Liver (tissue), 9 donors: Measurements from ENCODE around the gene OR4C45. TPM values are rescaled to one million over a fixed set of nuclear protein-coding genes. Genes with fewer than 3 reads are reported as not detected.

Source experiments
- DNase-seq: peaks from one replicate; pipeline ENCODE4 v3.0.0-alpha.2; 2017; ENCODE audit warnings: low spot score
- H3K27ac ChIP-seq, 2 donors: one replicate each; pipeline ENCODE4 v1.7.0; 2013; ENCODE audit warnings: inconsistent platforms in 2 of 2, low read length in 2 of 2, control low read depth in 1 of 2, low read depth in 1 of 2, mild to moderate bottlenecking in 1 of 2
- H3K27me3 ChIP-seq, 4 donors: one replicate each; pipeline versions ENCODE4 v1.6.1 to v1.7.0; 2013; ENCODE audit warnings: low read length in 3 of 4, inconsistent platforms in 1 of 4, mild to moderate bottlenecking in 1 of 4, moderate library complexity in 1 of 4; ENCODE audit not compliant: control insufficient read depth in 4 of 4, insufficient read depth in 4 of 4
- H3K36me3 ChIP-seq, 4 donors: one replicate each; pipeline versions ENCODE4 v1.6.1 to v1.7.0; 2013; ENCODE audit warnings: low read length in 3 of 4, mild to moderate bottlenecking in 3 of 4, low read depth in 1 of 4, moderate library complexity in 1 of 4; ENCODE audit not compliant: control insufficient read depth in 4 of 4, insufficient read depth in 3 of 4
- H3K4me1 ChIP-seq, 4 donors: one replicate each; pipeline versions ENCODE4 v1.6.1 to v1.7.0; 2013; ENCODE audit warnings: low read length in 3 of 4, mild to moderate bottlenecking in 3 of 4, moderate library complexity in 1 of 4; ENCODE audit not compliant: control insufficient read depth in 4 of 4, insufficient read depth in 4 of 4
- H3K4me3 ChIP-seq, 3 donors: one replicate each; pipeline versions ENCODE4 v1.6.1 to v1.7.0; 2013; ENCODE audit warnings: low read length in 3 of 3, control low read depth in 1 of 3, low read depth in 1 of 3, mild to moderate bottlenecking in 1 of 3
- H3K9ac ChIP-seq, 2 donors: one replicate each; pipeline ENCODE4 v1.7.0; 2013; ENCODE audit warnings: low read length in 2 of 2, mild to moderate bottlenecking in 2 of 2, moderate library complexity in 2 of 2, control low read depth in 1 of 2, low read depth in 1 of 2
- H3K9me3 ChIP-seq, 4 donors: one replicate each; pipeline versions ENCODE4 v1.6.1 to v1.7.0; 2013; ENCODE audit warnings: low read length in 3 of 4; ENCODE audit not compliant: control insufficient read depth in 4 of 4
- HNF4G ChIP-seq: IDR thresholded peaks from 2 replicates; pipeline ENCODE4 v1.6.1; 2016; ENCODE audit warnings: antibody characterized with exemption
- JUND ChIP-seq, 2 donors: IDR thresholded peaks; 2 replicates each; pipeline ENCODE4 v1.6.1; 2016; ENCODE audit warnings: antibody characterized with exemption in 2 of 2
- NR2F2 ChIP-seq: IDR thresholded peaks from 2 replicates; pipeline ENCODE4 v1.6.1; 2016; ENCODE audit warnings: antibody characterized with exemption
- SP1 ChIP-seq: IDR thresholded peaks from 2 replicates; pipeline ENCODE4 v1.6.1; 2018; ENCODE audit warnings: antibody characterized with exemption, mild to moderate bottlenecking
- TAF1 ChIP-seq: conservative IDR thresholded peaks from 2 replicates; pipeline ENCODE4 v1.6.1; 2016; ENCODE audit warnings: antibody characterized with exemption, mild to moderate bottlenecking
- YY1 ChIP-seq: IDR thresholded peaks from 2 replicates; pipeline ENCODE4 v1.6.1; 2016; ENCODE audit warnings: antibody characterized with exemption, mild to moderate bottlenecking
- WGBS: extraction: QIAGEN DNeasy Blood & Tissue Kit; methylation state at CpG from one replicate; pipeline ENCODE4 v1.1.7; 2013; 5-methylcytosine and 5-hydroxymethylcytosine counted together
- polyA plus RNA-seq, 2 donors: library from polyadenylated mRNA; stranded (reverse) in 1 of 2; unstranded in 1 of 2; fragments of 200-250 nt in 1 of 2; fragments of >200 nt in 1 of 2; fragmentation: Nextera tagmentation in 1 of 2; extraction: Ambion mirVana in 1 of 2; gene quantifications; one replicate each; pipeline versions ENCODE4 v1.2.1 to v1.2.3, GENCODE V29; 2013 to 2015
- total RNA-seq, 2 donors: library from RNA; depleted of rRNA; stranded (reverse); fragments of >200 nt; gene quantifications; one replicate each; pipeline ENCODE4 v1.2.3, GENCODE V29; 2014
- TF ChIP-seq, protein P1 (sequence below): IDR thresholded peaks from 2 replicates; pipeline ENCODE4 v1.6.1; 2016; ENCODE audit warnings: antibody characterized with exemption
- TF ChIP-seq, protein P2 (sequence below): fragments of 150-350 bp; IDR thresholded peaks from 2 replicates; pipeline ENCODE4 v1.5.1; 2017; ENCODE audit warnings: improper control_type of control experiment, low read depth, low read length; ENCODE audit not compliant: missing input control
- TF ChIP-seq, protein P3 (sequence below): IDR thresholded peaks from 2 replicates; pipeline ENCODE4 v1.6.1; 2016; ENCODE audit warnings: antibody characterized with exemption, mild to moderate bottlenecking
- TF ChIP-seq, protein P4 (sequence below): IDR thresholded peaks from 2 replicates; pipeline ENCODE4 v1.6.1; 2016; ENCODE audit warnings: antibody characterized with exemption
- TF ChIP-seq, protein P5 (sequence below): IDR thresholded peaks from 2 replicates; pipeline ENCODE4 v1.6.1; 2016; ENCODE audit warnings: antibody characterized with exemption
- donor health status: healthy.
- donor health status: healthy.
- donor health status: healthy.
- donor health status: healthy.
- donor health status: healthy.

Gene OR4C45
- total and polyA plus RNA-seq, 4 donors: not detected

DNA sequence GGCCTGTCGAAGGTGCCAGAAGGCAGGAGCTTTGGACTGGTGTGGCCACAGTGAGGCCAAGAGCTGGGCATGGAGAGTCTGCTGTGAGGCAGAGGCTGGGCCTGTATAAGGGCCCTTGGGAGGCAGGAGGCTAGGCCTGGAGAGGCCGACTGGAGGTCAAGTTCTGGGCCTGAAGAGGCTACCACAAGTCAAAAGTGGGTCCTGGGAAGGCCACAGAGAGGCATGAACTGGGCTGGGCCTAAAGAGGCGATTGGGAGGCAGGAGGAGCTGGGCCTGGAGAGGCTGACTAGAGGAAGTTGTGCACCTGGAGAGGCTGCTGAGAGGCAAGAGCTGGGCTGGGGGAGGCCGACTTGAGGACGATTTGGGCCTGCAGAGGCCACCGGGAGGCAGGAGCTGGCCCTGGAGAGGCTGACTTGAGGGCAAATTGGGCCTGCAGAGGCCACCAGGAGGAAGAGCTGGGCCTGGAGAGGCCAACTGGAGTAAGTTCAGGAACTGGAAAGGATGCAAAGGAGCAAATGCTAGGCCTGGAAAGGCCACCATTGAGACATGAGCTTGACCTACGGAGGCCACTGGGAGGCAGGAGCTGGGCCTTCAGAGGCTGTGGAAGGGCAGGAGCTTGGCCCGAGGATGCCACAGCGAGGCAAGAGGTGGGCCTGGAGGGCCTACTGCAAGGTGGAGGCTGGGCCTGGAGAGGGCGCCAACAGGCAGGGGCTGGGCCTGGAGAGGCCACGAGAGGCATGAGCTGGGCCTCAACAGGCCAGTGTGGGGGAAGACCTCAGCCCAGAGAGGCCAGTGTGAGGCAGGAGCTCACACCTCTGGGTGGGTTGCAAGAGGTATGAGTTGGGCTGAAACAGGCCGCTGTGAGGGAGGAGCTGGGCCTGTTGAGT, 39.8 kb downstream of the OR4C45 start:
- TF ChIP-seq SP1: no peak
- H3K27me3 ChIP-seq: no peaks in the 10 kb centered on the region
- H3K36me3 ChIP-seq: no peaks in the 10 kb centered on the region
- no peaks in the 10 kb centered on the region for H3K4me1 ChIP-seq
- no peak overlapping the region for H3K27ac ChIP-seq
- 84% methylated on average over 12 of the region's 12 CpGs for WGBS
- no peak for DNase-seq
- peaks cover 0 to 5% (median 0%) of the 10 kb centered on the region in 4 donors for H3K9me3 ChIP-seq
- H3K4me3 ChIP-seq: no peak overlapping the region
- no peak overlapping the region for H3K9ac ChIP-seq

DNA sequence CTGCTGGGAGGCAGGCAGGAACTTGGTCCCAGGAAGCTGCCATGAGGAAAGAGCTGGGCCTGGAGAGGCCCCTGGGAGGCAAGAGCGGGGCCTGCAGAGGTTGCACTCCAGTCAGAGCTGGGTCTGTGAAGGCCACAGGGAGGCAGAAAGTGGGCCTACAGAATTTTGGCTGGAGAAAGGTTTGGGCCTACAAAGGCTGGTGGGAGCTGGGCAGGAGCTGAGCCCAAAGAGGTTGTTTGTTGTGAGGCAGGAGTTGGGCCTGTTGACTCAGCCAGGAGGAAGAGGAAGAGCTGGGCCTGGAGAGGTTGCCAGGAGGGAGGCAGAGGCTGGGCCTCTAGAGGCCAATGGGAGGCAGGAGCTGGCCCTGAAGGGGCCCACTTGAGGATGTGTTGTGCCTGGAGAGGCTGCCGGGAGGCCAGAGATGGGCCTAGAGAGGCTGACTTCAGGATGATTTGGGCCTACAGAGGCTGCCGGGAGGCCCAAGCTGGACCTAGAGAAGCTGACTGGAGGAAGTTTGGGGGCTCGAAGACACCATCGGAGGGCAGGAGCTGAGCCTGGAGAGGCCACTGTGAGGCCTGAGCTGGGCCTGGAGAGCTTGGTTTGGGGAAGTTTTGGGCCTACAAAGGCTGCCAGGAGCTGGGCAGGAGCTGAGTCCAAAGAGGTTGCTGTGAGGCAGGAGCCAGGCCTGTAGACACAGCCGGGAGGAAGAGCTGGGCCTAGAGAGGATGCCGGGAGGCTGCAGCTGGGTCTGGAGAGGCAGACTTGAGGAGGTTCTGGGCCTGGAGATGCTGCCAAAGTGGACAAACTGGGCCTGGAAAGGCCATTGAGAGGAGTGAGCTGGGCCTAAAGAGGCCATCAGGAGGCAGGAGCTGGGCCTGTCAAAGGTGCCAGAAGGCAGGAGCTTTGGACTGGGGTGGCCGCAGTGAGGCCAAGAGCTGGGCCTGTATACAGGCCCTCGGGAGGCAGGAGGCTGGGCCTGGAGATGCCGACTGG, 40.7 kb downstream of the OR4C45 start:
- H3K9me3 ChIP-seq: peaks cover 0 to 7% (median 0%) of the 10 kb centered on the region in 4 donors
- TF ChIP-seq, protein P1, sequence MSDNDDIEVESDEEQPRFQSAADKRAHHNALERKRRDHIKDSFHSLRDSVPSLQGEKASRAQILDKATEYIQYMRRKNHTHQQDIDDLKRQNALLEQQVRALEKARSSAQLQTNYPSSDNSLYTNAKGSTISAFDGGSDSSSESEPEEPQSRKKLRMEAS: no peak
- no peak for TF ChIP-seq TAF1
- no peak for TF ChIP-seq YY1
- TF ChIP-seq JUND (IDR thresholded peaks at IDR 0.05): no peak
- TF ChIP-seq, protein P2, sequence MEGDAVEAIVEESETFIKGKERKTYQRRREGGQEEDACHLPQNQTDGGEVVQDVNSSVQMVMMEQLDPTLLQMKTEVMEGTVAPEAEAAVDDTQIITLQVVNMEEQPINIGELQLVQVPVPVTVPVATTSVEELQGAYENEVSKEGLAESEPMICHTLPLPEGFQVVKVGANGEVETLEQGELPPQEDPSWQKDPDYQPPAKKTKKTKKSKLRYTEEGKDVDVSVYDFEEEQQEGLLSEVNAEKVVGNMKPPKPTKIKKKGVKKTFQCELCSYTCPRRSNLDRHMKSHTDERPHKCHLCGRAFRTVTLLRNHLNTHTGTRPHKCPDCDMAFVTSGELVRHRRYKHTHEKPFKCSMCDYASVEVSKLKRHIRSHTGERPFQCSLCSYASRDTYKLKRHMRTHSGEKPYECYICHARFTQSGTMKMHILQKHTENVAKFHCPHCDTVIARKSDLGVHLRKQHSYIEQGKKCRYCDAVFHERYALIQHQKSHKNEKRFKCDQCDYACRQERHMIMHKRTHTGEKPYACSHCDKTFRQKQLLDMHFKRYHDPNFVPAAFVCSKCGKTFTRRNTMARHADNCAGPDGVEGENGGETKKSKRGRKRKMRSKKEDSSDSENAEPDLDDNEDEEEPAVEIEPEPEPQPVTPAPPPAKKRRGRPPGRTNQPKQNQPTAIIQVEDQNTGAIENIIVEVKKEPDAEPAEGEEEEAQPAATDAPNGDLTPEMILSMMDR: no peak
- no peak for TF ChIP-seq NR2F2
- TF ChIP-seq, protein P3, sequence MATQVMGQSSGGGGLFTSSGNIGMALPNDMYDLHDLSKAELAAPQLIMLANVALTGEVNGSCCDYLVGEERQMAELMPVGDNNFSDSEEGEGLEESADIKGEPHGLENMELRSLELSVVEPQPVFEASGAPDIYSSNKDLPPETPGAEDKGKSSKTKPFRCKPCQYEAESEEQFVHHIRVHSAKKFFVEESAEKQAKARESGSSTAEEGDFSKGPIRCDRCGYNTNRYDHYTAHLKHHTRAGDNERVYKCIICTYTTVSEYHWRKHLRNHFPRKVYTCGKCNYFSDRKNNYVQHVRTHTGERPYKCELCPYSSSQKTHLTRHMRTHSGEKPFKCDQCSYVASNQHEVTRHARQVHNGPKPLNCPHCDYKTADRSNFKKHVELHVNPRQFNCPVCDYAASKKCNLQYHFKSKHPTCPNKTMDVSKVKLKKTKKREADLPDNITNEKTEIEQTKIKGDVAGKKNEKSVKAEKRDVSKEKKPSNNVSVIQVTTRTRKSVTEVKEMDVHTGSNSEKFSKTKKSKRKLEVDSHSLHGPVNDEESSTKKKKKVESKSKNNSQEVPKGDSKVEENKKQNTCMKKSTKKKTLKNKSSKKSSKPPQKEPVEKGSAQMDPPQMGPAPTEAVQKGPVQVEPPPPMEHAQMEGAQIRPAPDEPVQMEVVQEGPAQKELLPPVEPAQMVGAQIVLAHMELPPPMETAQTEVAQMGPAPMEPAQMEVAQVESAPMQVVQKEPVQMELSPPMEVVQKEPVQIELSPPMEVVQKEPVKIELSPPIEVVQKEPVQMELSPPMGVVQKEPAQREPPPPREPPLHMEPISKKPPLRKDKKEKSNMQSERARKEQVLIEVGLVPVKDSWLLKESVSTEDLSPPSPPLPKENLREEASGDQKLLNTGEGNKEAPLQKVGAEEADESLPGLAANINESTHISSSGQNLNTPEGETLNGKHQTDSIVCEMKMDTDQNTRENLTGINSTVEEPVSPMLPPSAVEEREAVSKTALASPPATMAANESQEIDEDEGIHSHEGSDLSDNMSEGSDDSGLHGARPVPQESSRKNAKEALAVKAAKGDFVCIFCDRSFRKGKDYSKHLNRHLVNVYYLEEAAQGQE: no peak
- TF ChIP-seq, protein P4, sequence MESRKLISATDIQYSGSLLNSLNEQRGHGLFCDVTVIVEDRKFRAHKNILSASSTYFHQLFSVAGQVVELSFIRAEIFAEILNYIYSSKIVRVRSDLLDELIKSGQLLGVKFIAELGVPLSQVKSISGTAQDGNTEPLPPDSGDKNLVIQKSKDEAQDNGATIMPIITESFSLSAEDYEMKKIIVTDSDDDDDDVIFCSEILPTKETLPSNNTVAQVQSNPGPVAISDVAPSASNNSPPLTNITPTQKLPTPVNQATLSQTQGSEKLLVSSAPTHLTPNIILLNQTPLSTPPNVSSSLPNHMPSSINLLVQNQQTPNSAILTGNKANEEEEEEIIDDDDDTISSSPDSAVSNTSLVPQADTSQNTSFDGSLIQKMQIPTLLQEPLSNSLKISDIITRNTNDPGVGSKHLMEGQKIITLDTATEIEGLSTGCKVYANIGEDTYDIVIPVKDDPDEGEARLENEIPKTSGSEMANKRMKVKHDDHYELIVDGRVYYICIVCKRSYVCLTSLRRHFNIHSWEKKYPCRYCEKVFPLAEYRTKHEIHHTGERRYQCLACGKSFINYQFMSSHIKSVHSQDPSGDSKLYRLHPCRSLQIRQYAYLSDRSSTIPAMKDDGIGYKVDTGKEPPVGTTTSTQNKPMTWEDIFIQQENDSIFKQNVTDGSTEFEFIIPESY: no peak
- TF ChIP-seq HNF4G: no peak
- TF ChIP-seq, protein P5, sequence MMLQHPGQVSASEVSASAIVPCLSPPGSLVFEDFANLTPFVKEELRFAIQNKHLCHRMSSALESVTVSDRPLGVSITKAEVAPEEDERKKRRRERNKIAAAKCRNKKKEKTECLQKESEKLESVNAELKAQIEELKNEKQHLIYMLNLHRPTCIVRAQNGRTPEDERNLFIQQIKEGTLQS: no peak
- 84% methylated on average over 10 of the region's 10 CpGs for WGBS

More for the DNA sequence above, 40.7 kb downstream of the OR4C45 start:
- Histone ChIP-seq H3K27ac (no peak overlapping the region), H3K36me3 (no peaks in the 10 kb centered on the region), H3K4me3 (no peak overlapping the region), H3K9ac (no peak overlapping the region), H3K27me3 (no peaks in the 10 kb centered on the region), H3K4me1 (no peaks in the 10 kb centered on the region)
- no peak for DNase-seq
